MG63 (cell line): ENCODE measurements around the gene TSPAN9. TPM values are rescaled to one million over a fixed set of nuclear protein-coding genes. Genes with fewer than 3 reads are reported as not detected.

Source experiments
- DNase-seq: peaks from one replicate; pipeline ENCODE4 v3.0.0-alpha.2; 2020
- H3K27me3 ChIP-seq: fragments of 250-450 bp; sonication (Bioruptor Pico); 2 replicates; pipeline ENCODE4 v1.5.1; 2020; ENCODE audit warnings: mild to moderate bottlenecking, moderate library complexity
- H3K36me3 ChIP-seq: fragments of 250-450 bp; sonication (Bioruptor Pico); 2 replicates; pipeline ENCODE4 v1.5.1; 2020; ENCODE audit warnings: mild to moderate bottlenecking, moderate library complexity
- H3K4me3 ChIP-seq: fragments of 250-450 bp; sonication (Bioruptor Pico); 2 replicates; pipeline ENCODE4 v1.5.1; 2020; ENCODE audit warnings: mild to moderate bottlenecking, moderate library complexity
- H3K9me3 ChIP-seq: fragments of 250-450 bp; sonication (Bioruptor Pico); 2 replicates; pipeline ENCODE4 v1.5.1; 2020; ENCODE audit warnings: mild to moderate bottlenecking, moderate library complexity
- total RNA-seq: library from RNA; depleted of rRNA; stranded (reverse); fragments of >200 nt; shearing (Covaris generic); gene quantifications from 2 replicates; pipeline ENCODE4 v1.2.3, GENCODE V29; 2014; ENCODE audit warnings: low replicate concordance

The TSPAN9 gene
- total RNA-seq, 1 experiment from 2014 or later = 25.8 TPM

GRCh38 chr12:3205742-3206519, 128.8 kb downstream of the TSPAN9 start:
- no peak for DNase-seq
- no peak overlapping the region for H3K4me3 ChIP-seq
- H3K9me3 ChIP-seq = no peaks in the 10 kb centered on the region
- H3K27me3 ChIP-seq = peaks cover 5% of the 10 kb centered on the region
- no peaks in the 10 kb centered on the region for H3K36me3 ChIP-seq

GRCh38 chr12:3206536-3207072, 129.4 kb downstream of the TSPAN9 start:
- Histone ChIP-seq H3K27me3 (0 out of 2 replicates have a peak, but pooled peaks cover 2% of the 10 kb centered on the region), H3K9me3 (no peaks in the 10 kb centered on the region), H3K4me3 (no peak overlapping the region), H3K36me3 (no peaks in the 10 kb centered on the region)
- no peak for DNase-seq

GRCh38 chr12:3207175-3207574, 130.0 kb downstream of the TSPAN9 start:
- Histone ChIP-seq H3K9me3 (no peaks in the 10 kb centered on the region), H3K36me3 (no peaks in the 10 kb centered on the region), H3K4me3 (no peak overlapping the region), H3K27me3 (no peaks in the 10 kb centered on the region)
- DNase-seq = no peak

GRCh38 chr12:3207858-3208257, 130.7 kb downstream of the TSPAN9 start:
- Histone ChIP-seq H3K4me3 (no peak overlapping the region), H3K36me3 (no peaks in the 10 kb centered on the region), H3K27me3 (no peaks in the 10 kb centered on the region), H3K9me3 (no peaks in the 10 kb centered on the region)
- DNase-seq = no peak

- no peak overlapping the region for H3K4me3 ChIP-seq
- no peaks in the 10 kb centered on the region for H3K36me3 ChIP-seq
- H3K27me3 ChIP-seq = no peaks in the 10 kb centered on the region
- no peak for DNase-seq
- no peaks in the 10 kb centered on the region for H3K9me3 ChIP-seq
These were observed 136.0 kb downstream of the TSPAN9 start for GRCh38 chr12:3213188-3213587.

GRCh38 chr12:3213768-3214167, 136.6 kb downstream of the TSPAN9 start:
- Histone ChIP-seq H3K36me3 (no peaks in the 10 kb centered on the region), H3K27me3 (no peaks in the 10 kb centered on the region), H3K4me3 (no peak overlapping the region), H3K9me3 (no peaks in the 10 kb centered on the region)
- DNase-seq = no peak

- Histone ChIP-seq H3K4me3 (no peak overlapping the region), H3K9me3 (no peaks in the 10 kb centered on the region), H3K36me3 (no peaks in the 10 kb centered on the region), H3K27me3 (no peaks in the 10 kb centered on the region)
- DNase-seq = no peak
These were observed 137.6 kb downstream of the TSPAN9 start for GRCh38 chr12:3214526-3215365.

- no peak overlapping the region for H3K4me3 ChIP-seq
- no peaks in the 10 kb centered on the region for H3K27me3 ChIP-seq
- no peaks in the 10 kb centered on the region for H3K36me3 ChIP-seq
- no peaks in the 10 kb centered on the region for H3K9me3 ChIP-seq
- no peak for DNase-seq
These were observed 138.3 kb downstream of the TSPAN9 start for GRCh38 chr12:3215410-3215975.

- Histone ChIP-seq H3K27me3 (no peaks in the 10 kb centered on the region), H3K4me3 (no peak overlapping the region), H3K36me3 (no peaks in the 10 kb centered on the region), H3K9me3 (no peaks in the 10 kb centered on the region)
- no peak for DNase-seq
These were observed 138.9 kb downstream of the TSPAN9 start for GRCh38 chr12:3216097-3216496.

GRCh38 chr12:3216726-3217682, 139.8 kb downstream of the TSPAN9 start:
- no peaks in the 10 kb centered on the region for H3K36me3 ChIP-seq
- H3K27me3 ChIP-seq = no peaks in the 10 kb centered on the region
- DNase-seq = peak; percentile 77
- no peaks in the 10 kb centered on the region for H3K9me3 ChIP-seq
- no peak overlapping the region for H3K4me3 ChIP-seq

- H3K27me3 ChIP-seq = no peaks in the 10 kb centered on the region
- no peaks in the 10 kb centered on the region for H3K36me3 ChIP-seq
- no peaks in the 10 kb centered on the region for H3K9me3 ChIP-seq
- no peak for DNase-seq
- H3K4me3 ChIP-seq = no peak overlapping the region
These were observed 140.5 kb downstream of the TSPAN9 start for GRCh38 chr12:3217683-3218079.

- no peaks in the 10 kb centered on the region for H3K9me3 ChIP-seq
- DNase-seq = peak; percentile 73
- H3K36me3 ChIP-seq = no peaks in the 10 kb centered on the region
- no peak overlapping the region for H3K4me3 ChIP-seq
- H3K27me3 ChIP-seq = no peaks in the 10 kb centered on the region
These were observed 141.3 kb downstream of the TSPAN9 start for GRCh38 chr12:3218228-3219171.

- no peaks in the 10 kb centered on the region for H3K9me3 ChIP-seq
- H3K27me3 ChIP-seq = no peaks in the 10 kb centered on the region
- no peak for DNase-seq
- no peak overlapping the region for H3K4me3 ChIP-seq
- H3K36me3 ChIP-seq = no peaks in the 10 kb centered on the region
These were observed 142.1 kb downstream of the TSPAN9 start for GRCh38 chr12:3219233-3219632.

GRCh38 chr12:3220382-3221321, 143.5 kb downstream of the TSPAN9 start:
- Histone ChIP-seq H3K36me3 (no peaks in the 10 kb centered on the region), H3K9me3 (no peaks in the 10 kb centered on the region), H3K4me3 (no peak overlapping the region), H3K27me3 (no peaks in the 10 kb centered on the region)
- DNase-seq = no peak
